ENCODE data around the gene CFAP58.

- TF ChIP-seq, protein P1, sequence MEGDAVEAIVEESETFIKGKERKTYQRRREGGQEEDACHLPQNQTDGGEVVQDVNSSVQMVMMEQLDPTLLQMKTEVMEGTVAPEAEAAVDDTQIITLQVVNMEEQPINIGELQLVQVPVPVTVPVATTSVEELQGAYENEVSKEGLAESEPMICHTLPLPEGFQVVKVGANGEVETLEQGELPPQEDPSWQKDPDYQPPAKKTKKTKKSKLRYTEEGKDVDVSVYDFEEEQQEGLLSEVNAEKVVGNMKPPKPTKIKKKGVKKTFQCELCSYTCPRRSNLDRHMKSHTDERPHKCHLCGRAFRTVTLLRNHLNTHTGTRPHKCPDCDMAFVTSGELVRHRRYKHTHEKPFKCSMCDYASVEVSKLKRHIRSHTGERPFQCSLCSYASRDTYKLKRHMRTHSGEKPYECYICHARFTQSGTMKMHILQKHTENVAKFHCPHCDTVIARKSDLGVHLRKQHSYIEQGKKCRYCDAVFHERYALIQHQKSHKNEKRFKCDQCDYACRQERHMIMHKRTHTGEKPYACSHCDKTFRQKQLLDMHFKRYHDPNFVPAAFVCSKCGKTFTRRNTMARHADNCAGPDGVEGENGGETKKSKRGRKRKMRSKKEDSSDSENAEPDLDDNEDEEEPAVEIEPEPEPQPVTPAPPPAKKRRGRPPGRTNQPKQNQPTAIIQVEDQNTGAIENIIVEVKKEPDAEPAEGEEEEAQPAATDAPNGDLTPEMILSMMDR (conservative IDR thresholded peaks at IDR 0.05), result no peak
- TF ChIP-seq EZH2 (IDR thresholded peaks at IDR 0.05; ENCODE audit: low read depth), result no peak
Observed at GRCh38 chr10:104322416-104322782, 31.2 kb upstream of the CFAP58 start.

Data from PC-9 (cell line).